CD8-positive, alpha-beta memory T cell (primary cell): ENCODE data around the gene NUDT7. TPM values are rescaled to one million over a fixed set of nuclear protein-coding genes. Genes with fewer than 3 reads are reported as not detected.

Experiments
- CTCF ChIA-PET: fragments of 350-600 bp; sonication (Branson Sonifier 250); formaldehyde crosslinking; loops from one replicate; lab custom pipeline; 2021; ENCODE audit warnings: antibody characterized with exemption; lab: Charles Lee
- POLR2A ChIA-PET: fragments of 350-600 bp; sonication (Branson Sonifier 250); formaldehyde crosslinking; loops from one replicate; lab custom pipeline; 2021; ENCODE audit warnings: antibody characterized with exemption; lab: Charles Lee
- DNase-seq, 5 donors: peaks; one replicate each; pipeline versions ENCODE4 v3.0.0 to v3.0.0-alpha.2; 2020 to 2022; ENCODE audit warnings: mixed read lengths in 1 of 5
- H3K27ac ChIP-seq: one replicate; pipeline ENCODE4 v1.7.0; 2013; ENCODE audit warnings: low read depth, mild to moderate bottlenecking, low read length, moderate library complexity
- H3K27me3 ChIP-seq: 2 replicates; pipeline ENCODE4 v1.7.0; 2013; ENCODE audit warnings: low read length, mild to moderate bottlenecking; ENCODE audit not compliant: insufficient read depth, poor library complexity, severe bottlenecking
- H3K36me3 ChIP-seq: 2 replicates; pipeline ENCODE4 v1.7.0; 2013; ENCODE audit warnings: mild to moderate bottlenecking, low read length, moderate library complexity; ENCODE audit not compliant: insufficient read depth
- H3K4me1 ChIP-seq: 2 replicates; pipeline ENCODE4 v1.7.0; 2013; ENCODE audit warnings: mild to moderate bottlenecking, low read length, moderate library complexity; ENCODE audit not compliant: insufficient read depth
- H3K4me3 ChIP-seq: 2 replicates; pipeline ENCODE4 v1.7.0; 2013; ENCODE audit warnings: mild to moderate bottlenecking, low read length
- H3K9me3 ChIP-seq: 2 replicates; pipeline ENCODE4 v1.7.0; 2013; ENCODE audit warnings: mild to moderate bottlenecking, low read length
- H3K27ac Mint-ChIP-seq, 8 donors: one replicate each; pipeline ENCODE4 v1.8.0; 2020 to 2021; ENCODE audit warnings: mixed read lengths in 8 of 8, mild to moderate bottlenecking in 6 of 8, inconsistent platforms in 3 of 8, moderate library complexity in 3 of 8
- H3K27me3 Mint-ChIP-seq, 2 donors: one replicate each; pipeline ENCODE4 v1.8.0; 2020 to 2021; ENCODE audit warnings: mixed read lengths in 2 of 2, mild to moderate bottlenecking in 1 of 2, moderate library complexity in 1 of 2
- H3K36me3 Mint-ChIP-seq, 3 donors: one replicate each; pipeline ENCODE4 v1.8.0; 2020 to 2021; ENCODE audit warnings: mixed read lengths in 3 of 3, inconsistent platforms in 1 of 3, mild to moderate bottlenecking in 1 of 3
- H3K4me1 Mint-ChIP-seq, 3 donors: one replicate each; pipeline ENCODE4 v1.8.0; 2020 to 2021; ENCODE audit warnings: mixed read lengths in 3 of 3, inconsistent platforms in 1 of 3, mild to moderate bottlenecking in 1 of 3
- H3K4me3 Mint-ChIP-seq, 7 donors: one replicate each; pipeline ENCODE4 v1.8.0; 2020 to 2021; ENCODE audit warnings: mixed read lengths in 7 of 7, mild to moderate bottlenecking in 6 of 7, moderate library complexity in 4 of 7, inconsistent platforms in 2 of 7
- H3K9me3 Mint-ChIP-seq, 5 donors: one replicate each; pipeline ENCODE4 v1.8.0; 2020 to 2022; ENCODE audit warnings: mixed read lengths in 5 of 5, mild to moderate bottlenecking in 3 of 5, moderate library complexity in 2 of 5, inconsistent platforms in 1 of 5
- polyA plus RNA-seq: library from polyadenylated mRNA; unstranded; fragments of 300-500 nt; fragmentation: Illumina TruSeq; gene quantifications from one replicate; pipeline ENCODE4 v1.2.3, GENCODE V29; 2021
- total RNA-seq, 2 experiments: library from RNA; stranded (reverse); gene quantifications; one replicate each; pipeline ENCODE4 v1.2.3, GENCODE V29; 2021

Gene NUDT7
- total and polyA plus RNA-seq, 3 experiments from 2014 or later, result 4.4 to 18.0 (median 4.5) TPM

DNA sequence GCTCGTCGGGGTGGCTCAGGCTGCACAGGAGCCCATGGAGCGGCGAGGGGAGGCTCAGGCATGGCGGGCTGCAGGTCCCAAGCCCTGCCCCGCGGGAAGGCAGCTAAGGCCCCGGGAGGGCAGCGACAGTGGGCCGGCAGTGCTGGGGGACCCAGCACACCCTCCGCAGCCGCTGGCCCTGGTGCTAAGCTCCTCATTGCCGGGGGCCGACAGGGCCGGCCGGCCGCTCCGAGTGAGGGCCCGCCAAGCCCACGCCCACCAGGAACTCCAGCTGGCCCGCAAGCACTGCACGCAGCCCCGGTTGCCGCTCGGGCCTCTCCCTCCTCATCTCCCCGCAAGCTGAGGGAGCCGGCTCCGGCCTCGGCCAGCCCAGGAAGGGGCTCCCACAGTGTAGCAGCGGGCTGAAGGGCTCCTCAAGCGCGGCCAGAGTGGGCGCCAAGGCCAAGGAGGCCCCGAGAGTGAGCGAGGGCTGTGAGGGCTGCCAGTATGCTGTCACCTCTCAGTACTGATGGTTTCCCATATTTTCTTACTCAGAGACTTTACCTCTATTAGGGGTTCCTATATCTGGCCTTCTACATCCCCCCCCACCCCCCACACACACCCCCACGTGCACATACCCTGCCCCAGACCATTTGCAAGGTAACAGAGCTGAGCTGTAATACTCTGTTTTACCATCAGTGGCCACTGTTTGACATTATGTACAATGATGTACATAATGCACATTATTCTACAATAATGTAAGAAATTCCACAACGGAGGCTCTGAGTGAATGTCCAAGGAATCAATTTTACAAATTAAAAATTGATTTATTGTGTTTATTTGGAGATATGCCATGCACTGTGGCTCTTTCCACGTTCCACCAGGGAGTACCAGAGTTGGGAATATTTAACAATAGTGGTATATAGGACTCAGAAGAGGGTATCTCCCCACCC lies 62.4 kb downstream of the NUDT7 start:
- Histone ChIP-seq H3K36me3 (no peaks in the 10 kb centered on the region), H3K27ac (no peak overlapping the region), H3K4me1 (no peaks in the 10 kb centered on the region), H3K9me3 (no peaks in the 10 kb centered on the region), H3K4me3 (no peak overlapping the region), H3K27me3 (peaks cover 18% of the 10 kb centered on the region)
- Mint-ChIP-seq H3K4me1 (peaks cover 9 to 10% (median 10%) of the 10 kb centered on the region in 3 donors), H3K36me3 (no peaks in the 10 kb centered on the region), H3K4me3 (no peak overlapping the region), H3K27me3 (peaks cover 27 to 47% of the 10 kb centered on the region in 2 donors), H3K27ac (no peak overlapping the region), H3K9me3 (peaks cover 0 to 2% (median 0%) of the 10 kb centered on the region in 5 donors)
- ChIA-PET CTCF (no interaction called here), POLR2A (no interaction called here)
- DNase-seq, result no peak

DNA sequence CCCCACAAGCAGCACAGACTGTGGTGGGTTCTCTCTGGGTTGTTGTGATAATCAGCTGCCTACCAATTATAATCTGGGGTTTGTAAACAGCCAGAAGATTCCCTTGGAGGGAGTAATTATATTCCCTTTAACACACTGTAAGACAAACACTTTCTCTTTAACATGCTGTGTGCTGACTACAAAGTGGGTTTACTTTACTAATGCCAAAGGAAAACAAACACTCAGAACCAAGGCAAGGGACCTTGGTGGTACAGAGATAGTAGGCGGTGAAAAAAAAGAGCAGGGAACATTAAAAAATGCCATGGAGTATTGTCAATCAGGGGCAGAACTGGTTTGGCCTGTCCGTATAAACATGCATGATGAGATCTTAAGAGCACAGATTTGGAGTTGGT lies 63.1 kb downstream of the NUDT7 start:
- no peaks in the 10 kb centered on the region for H3K36me3 ChIP-seq
- H3K36me3 Mint-ChIP-seq, result no peaks in the 10 kb centered on the region
- H3K27me3 Mint-ChIP-seq, result peaks cover 31 to 47% of the 10 kb centered on the region in 2 donors
- H3K27ac ChIP-seq, result no peak overlapping the region
- no peaks in the 10 kb centered on the region for H3K4me1 ChIP-seq
- no peak overlapping the region for H3K27ac Mint-ChIP-seq
- H3K27me3 ChIP-seq, result peaks cover 24% of the 10 kb centered on the region
- CTCF ChIA-PET, result no interaction called here
- DNase-seq, result no peak
- no peak overlapping the region for H3K4me3 ChIP-seq
- peaks cover 0 to 2% (median 0%) of the 10 kb centered on the region in 5 donors for H3K9me3 Mint-ChIP-seq
- no peaks in the 10 kb centered on the region for H3K9me3 ChIP-seq
- H3K4me3 Mint-ChIP-seq, result no peak overlapping the region
- peaks cover 9 to 10% (median 10%) of the 10 kb centered on the region in 3 donors for H3K4me1 Mint-ChIP-seq
- POLR2A ChIA-PET, result no interaction called here

DNA sequence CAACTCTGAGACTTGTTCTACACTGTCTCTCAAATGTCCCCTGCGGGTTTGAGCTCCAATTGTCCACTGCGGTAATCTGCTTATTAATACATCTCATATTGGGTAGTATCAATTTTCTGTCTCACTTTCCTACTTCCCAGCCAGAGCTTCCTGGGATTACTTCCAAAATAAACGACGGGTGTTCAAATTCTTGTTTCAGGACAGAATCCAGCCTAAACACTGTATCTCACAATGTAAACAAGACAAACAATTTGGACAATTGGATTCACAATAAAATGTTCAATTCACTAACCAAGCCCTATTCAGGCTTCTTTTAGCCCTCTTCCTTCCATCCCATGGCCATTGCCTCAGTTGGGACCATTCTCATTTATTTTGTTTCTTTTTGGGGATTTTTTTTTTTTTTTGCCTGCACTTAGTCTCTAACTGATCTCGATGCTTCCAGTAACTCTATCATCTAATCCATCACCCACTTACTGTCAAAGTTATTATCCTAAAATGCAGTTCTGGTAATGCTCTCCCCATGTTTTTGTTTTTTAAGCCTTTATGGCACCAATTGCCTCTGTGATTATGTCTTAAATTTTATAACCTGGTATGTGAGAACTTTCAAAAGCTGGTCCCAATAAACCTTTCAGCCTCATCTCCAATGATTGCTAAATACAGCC lies 64.0 kb downstream of the NUDT7 start:
- Mint-ChIP-seq H3K4me1 (peaks cover 9 to 10% (median 10%) of the 10 kb centered on the region in 3 donors), H3K27me3 (peaks cover 36 to 55% of the 10 kb centered on the region in 2 donors), H3K9me3 (peaks cover 0 to 2% (median 0%) of the 10 kb centered on the region in 5 donors), H3K4me3 (no peak overlapping the region), H3K27ac (no peak overlapping the region), H3K36me3 (no peaks in the 10 kb centered on the region)
- ChIA-PET POLR2A (no interaction called here), CTCF (no interaction called here)
- Histone ChIP-seq H3K9me3 (no peaks in the 10 kb centered on the region), H3K4me3 (no peak overlapping the region), H3K4me1 (no peaks in the 10 kb centered on the region), H3K36me3 (no peaks in the 10 kb centered on the region), H3K27me3 (peaks cover 24% of the 10 kb centered on the region), H3K27ac (no peak overlapping the region)
- no peak for DNase-seq

DNA sequence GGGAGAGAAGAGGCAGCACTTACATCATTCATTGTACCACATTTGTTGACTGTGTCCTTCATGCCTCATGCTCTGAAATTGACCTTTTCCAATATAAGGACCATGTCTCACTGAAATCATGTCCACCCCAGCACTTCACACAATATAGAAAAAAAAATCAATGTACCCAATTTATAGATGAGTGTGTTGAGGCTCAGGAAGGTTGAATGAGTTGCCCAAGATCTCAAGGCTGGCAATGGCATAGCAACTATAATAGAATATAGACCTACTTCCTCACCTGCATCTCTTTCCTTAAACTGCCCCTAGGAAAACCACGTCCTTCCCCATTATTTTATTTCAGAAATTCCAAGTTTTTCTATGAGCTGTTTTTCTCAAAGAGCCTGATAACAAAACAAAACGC lies 65.1 kb downstream of the NUDT7 start:
- H3K4me3 ChIP-seq, result no peak overlapping the region
- no peaks in the 10 kb centered on the region for H3K4me1 ChIP-seq
- H3K36me3 Mint-ChIP-seq, result no peaks in the 10 kb centered on the region
- no peaks in the 10 kb centered on the region for H3K36me3 ChIP-seq
- ChIA-PET CTCF (no interaction called here), POLR2A (no interaction called here)
- no peak overlapping the region for H3K27ac ChIP-seq
- H3K9me3 Mint-ChIP-seq, result peaks cover 0 to 2% (median 0%) of the 10 kb centered on the region in 5 donors
- H3K27me3 ChIP-seq, result peaks cover 24% of the 10 kb centered on the region
- peaks cover 9 to 10% (median 10%) of the 10 kb centered on the region in 3 donors for H3K4me1 Mint-ChIP-seq
- no peak overlapping the region for H3K27ac Mint-ChIP-seq
- DNase-seq, result no peak
- H3K27me3 Mint-ChIP-seq, result peaks cover 46 to 64% of the 10 kb centered on the region in 2 donors
- H3K9me3 ChIP-seq, result no peaks in the 10 kb centered on the region
- peak overlapping the region in 2 of 7 donors; percentile 13 to 32 for H3K4me3 Mint-ChIP-seq

DNA sequence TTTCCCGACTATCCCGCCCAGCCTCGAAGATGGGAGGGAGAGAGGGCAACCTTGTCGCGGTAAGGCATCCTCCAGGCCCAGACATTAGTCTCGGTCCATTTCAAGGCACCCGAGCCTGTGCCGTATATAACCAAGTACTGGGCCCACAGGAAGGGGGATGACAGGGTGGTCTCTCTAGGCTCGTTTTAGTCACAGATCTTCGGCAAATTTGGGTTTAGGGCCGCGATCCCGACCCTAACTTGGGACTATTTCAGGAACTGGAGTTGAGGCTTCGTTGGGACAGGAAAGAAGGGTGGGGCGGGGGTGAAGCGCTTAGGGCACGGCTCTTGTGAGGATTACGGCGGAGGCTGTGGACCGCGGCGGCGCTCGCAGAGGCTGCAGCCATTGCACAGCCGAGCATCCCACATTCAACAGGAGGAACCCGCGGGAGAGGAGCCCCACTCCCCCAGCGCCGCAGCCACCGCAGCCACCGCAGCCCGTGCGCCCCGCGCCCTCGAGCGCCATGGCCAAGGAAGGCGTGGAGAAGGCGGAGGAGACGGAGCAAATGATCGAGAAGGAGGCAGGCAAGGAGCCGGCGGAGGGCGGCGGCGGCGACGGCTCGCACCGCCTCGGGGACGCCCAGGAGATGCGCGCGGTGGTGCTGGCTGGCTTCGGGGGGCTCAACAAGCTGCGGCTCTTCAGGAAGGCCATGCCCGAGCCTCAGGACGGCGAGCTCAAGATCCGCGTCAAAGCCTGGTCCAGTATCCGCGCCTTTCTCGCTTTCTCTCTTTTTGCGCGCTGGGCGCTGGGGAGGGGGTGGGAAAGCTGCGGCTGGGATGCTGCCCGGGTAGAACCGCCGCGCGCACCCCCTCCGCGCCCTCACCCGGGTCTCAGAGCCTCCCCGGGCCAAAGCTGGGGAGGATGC lies 66.1 kb downstream of the NUDT7 start, which contains the start of gene VAT1L:
VAT1L (plus strand) TSS at position 384 of the 904 bp plus-strand sequence; CDS start at position 503, 119 bp downstream.
- Mint-ChIP-seq H3K27me3 (peaks cover 49 to 68% of the 10 kb centered on the region in 2 donors), H3K36me3 (no peaks in the 10 kb centered on the region), H3K4me1 (peaks cover 9 to 10% (median 10%) of the 10 kb centered on the region in 3 donors), H3K27ac (peak within 1 kb of the TSS in 1 of 8 donors; percentile 19), H3K9me3 (peaks cover 0 to 2% (median 0%) of the 10 kb centered on the region in 5 donors), H3K4me3 (peak within 1 kb of the TSS in 6 of 7 donors; percentile 52 to 86 (median 60))
- Histone ChIP-seq H3K27me3 (peaks cover 24% of the 10 kb centered on the region), H3K4me1 (no peaks in the 10 kb centered on the region), H3K9me3 (no peaks in the 10 kb centered on the region), H3K27ac (no peak within 1 kb of the TSS), H3K36me3 (no peaks in the 10 kb centered on the region), H3K4me3 (no peak within 1 kb of the TSS)
- no peak for DNase-seq
- CTCF ChIA-PET, result interaction anchor here (0.8 kb wide), 1 partner anchor 181 kb away, joined by 3 read pairs; no protein-coding TSS in a partner anchor
- POLR2A ChIA-PET, result no interaction called here

DNA sequence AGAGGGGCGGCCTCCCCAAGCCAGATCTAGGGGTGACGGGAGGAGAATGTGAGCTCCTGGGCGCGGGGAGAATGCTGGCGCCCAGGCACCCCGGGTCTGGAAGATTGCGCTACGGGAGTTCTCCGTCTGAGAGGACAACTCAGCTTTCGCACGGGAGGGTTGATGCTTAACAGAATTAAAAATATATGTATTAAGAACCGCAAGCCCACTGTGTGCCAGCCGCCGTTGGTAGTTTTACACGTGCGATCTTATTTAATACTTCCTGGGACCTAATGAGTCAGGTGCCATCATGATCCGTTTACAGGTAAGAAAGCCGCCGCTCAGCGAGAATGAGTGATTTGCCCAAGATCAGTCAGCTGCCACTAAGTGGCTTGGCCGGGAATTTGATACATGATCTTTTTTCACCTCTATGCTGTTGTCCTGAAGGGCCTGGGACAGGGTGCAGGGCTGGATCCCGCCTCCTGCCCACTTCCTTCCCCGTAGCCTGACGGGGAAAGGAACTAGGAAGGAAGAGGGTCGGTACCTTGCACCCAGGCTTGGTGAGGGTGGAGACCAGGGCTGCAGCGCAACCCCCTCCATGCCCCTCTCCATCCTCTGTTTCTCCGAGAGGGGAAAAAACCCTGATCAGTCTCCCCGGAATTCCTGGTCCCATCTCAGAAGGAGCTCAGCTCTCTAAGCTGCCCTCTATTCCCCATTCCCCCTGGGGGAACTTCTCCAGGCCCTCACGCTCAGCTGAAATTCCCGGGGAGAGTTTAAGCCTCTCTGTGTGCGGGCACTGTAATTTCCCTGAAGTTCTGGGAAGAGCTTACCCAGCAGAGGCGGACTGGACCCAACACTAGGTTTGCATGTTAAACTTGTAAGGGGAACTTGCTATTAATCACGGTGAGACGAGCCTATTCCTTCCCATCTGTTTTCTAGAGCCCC lies 67.0 kb downstream of the NUDT7 start:
- CTCF ChIA-PET, result interaction anchor here (0.8 kb wide), 1 partner anchor 180 kb away, joined by 3 read pairs; no protein-coding TSS in a partner anchor
- H3K4me3 Mint-ChIP-seq, result peak overlapping the region in 5 of 7 donors; percentile 3 to 28 (median 8)
- peaks cover 0 to 2% (median 0%) of the 10 kb centered on the region in 5 donors for H3K9me3 Mint-ChIP-seq
- H3K4me1 ChIP-seq, result no peaks in the 10 kb centered on the region
- DNase-seq, result no peak
- no peak overlapping the region for H3K4me3 ChIP-seq
- peaks cover 49 to 72% of the 10 kb centered on the region in 2 donors for H3K27me3 Mint-ChIP-seq
- H3K36me3 Mint-ChIP-seq, result no peaks in the 10 kb centered on the region
- H3K27me3 ChIP-seq, result peaks cover 24% of the 10 kb centered on the region
- no peaks in the 10 kb centered on the region for H3K9me3 ChIP-seq
- H3K27ac Mint-ChIP-seq, result peak overlapping the region in 1 of 8 donors; percentile 18
- no peak overlapping the region for H3K27ac ChIP-seq
- H3K36me3 ChIP-seq, result no peaks in the 10 kb centered on the region
- peaks cover 9 to 10% (median 10%) of the 10 kb centered on the region in 3 donors for H3K4me1 Mint-ChIP-seq
- POLR2A ChIA-PET, result no interaction called here

DNA sequence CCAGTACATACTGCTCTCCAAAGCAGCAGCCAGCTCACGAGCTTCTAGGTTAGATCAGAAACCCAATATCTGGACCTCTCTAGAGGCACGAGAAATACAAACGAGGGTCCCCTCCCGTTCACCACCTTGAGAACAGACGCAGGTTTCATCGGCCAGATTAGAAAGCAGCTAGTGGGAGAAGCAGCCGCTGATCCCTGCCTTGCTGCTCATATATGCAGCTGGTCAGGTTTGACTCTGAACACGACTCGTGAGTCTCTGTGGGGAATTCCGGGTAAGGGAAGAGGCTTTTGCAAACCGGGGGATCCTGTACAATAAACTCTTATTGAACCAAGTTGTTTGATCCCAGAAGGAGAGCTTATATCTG lies 67.7 kb downstream of the NUDT7 start:
- peaks cover 24% of the 10 kb centered on the region for H3K27me3 ChIP-seq
- Mint-ChIP-seq H3K9me3 (peaks cover 0 to 2% (median 0%) of the 10 kb centered on the region in 5 donors), H3K4me3 (peak overlapping the region in 1 of 7 donors; percentile 6), H3K27ac (no peak overlapping the region), H3K27me3 (peaks cover 49 to 78% of the 10 kb centered on the region in 2 donors), H3K36me3 (no peaks in the 10 kb centered on the region), H3K4me1 (peaks cover 9 to 10% (median 10%) of the 10 kb centered on the region in 3 donors)
- CTCF ChIA-PET, result no interaction called here
- POLR2A ChIA-PET, result no interaction called here
- no peaks in the 10 kb centered on the region for H3K9me3 ChIP-seq
- no peak for DNase-seq
- no peak overlapping the region for H3K27ac ChIP-seq
- no peaks in the 10 kb centered on the region for H3K4me1 ChIP-seq
- no peaks in the 10 kb centered on the region for H3K36me3 ChIP-seq
- H3K4me3 ChIP-seq, result no peak overlapping the region
